Glomerular endothelial cell (primary cell): ENCODE results near the gene CACNA1C. TPM values are rescaled to one million over a fixed set of nuclear protein-coding genes. Genes with fewer than 3 reads are reported as not detected.

Experiments
- DNase-seq: peaks from one replicate; pipeline ENCODE4 v3.0.0-alpha.2; 2011; ENCODE audit warnings: low read depth, low spot score; ENCODE audit errors: extremely low read depth
- total RNA-seq: library from RNA; depleted of rRNA; stranded (reverse); fragments of >200 nt; gene quantifications from 2 replicates; pipeline ENCODE4 v1.2.3, GENCODE V29; 2015

The CACNA1C gene
- total RNA-seq, 1 donor from 2014 or later: 0.47 TPM

GRCh38 chr12:2306735-2307134, 253.9 kb downstream of the CACNA1C start:
- no peak for DNase-seq

GRCh38 chr12:2307550-2307949, 254.8 kb downstream of the CACNA1C start:
- no peak for DNase-seq

GRCh38 chr12:2309647-2310046, 256.9 kb downstream of the CACNA1C start:
- DNase-seq: no peak

- DNase-seq: no peak
These were observed 258.4 kb downstream of the CACNA1C start for GRCh38 chr12:2311020-2311778.

GRCh38 chr12:2312175-2312574, 259.4 kb downstream of the CACNA1C start:
- DNase-seq: no peak

DNA sequence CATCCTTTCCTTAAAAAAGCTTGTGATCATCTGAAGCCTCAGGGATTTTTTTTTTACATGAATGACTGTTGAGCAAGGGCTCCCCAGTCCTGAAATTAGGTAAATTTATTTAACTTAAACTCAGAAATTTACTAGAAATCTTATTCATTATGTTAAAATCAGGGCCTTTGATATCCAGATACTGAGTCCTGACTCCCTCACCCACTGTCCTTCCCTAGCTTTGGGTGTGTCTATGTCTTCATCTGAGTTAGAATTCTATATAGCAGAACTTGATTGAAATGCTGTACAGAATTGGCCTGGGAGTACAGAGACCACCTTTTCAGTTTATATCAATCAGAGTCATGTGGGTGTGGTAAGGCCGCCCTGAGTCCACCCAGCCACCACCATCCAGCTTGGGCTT, 260.0 kb downstream of the CACNA1C start:
- DNase-seq: no peak

DNA sequence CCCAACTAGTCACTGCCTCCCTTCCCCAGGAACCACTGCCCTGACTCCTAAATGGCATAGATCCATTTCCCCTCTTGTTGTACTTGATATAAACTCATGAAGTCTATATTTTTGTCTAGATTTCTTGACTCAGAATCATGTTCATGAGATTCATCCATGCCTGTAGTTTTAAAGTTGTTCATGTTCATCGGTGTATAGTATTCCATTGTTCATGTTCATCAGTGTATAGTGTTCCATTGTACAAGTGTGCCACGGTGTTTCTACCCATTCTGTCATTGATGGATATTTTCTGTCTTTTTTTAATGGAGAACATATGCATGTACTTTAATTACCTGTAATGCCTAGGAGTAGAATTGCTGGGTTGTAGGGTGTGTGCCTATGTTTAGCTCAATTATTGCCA, 261.7 kb downstream of the CACNA1C start:
- no peak for DNase-seq

DNA sequence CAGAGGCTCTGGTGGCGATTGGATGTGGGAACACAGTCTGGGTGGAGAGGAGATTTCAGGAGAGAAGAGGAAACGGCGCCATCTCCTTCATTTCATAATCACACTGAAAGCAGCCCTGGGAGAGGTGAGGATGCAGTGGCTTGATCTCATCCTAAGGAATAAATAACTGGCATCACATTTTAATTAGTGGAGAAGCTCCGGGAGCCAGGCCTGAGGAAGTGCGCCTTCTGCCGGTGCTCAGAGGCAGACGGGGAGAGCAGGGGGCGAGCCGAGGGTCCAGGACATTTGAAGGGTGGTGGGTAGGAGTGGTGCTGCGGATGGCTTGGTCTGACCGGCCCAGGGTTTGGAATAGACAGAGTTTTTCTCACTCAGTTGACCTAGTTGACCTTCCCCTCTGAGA, 265.0 kb downstream of the CACNA1C start:
- DNase-seq: no peak

- no peak for DNase-seq
These were observed 265.5 kb downstream of the CACNA1C start for GRCh38 chr12:2318286-2318685.

DNA sequence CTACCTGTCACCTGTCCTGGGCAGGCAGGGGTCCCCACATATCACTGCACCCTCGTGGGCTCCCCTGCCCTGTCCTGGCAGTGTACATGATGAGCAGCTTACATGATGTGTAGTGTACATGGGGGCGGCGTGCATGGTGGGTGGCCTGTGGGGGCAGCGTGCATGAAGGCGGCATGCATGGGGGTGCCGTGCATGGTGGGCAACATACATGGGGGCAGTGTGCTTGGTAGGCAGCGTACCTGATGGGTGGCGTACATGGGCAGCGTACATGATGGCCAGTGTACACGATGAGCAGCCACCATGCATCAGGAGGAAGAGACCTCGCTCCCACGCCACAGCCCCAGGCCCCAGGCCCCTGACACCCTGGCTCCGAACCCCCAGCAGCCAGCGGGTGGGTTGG, 266.3 kb downstream of the CACNA1C start:
- no peak for DNase-seq

DNA sequence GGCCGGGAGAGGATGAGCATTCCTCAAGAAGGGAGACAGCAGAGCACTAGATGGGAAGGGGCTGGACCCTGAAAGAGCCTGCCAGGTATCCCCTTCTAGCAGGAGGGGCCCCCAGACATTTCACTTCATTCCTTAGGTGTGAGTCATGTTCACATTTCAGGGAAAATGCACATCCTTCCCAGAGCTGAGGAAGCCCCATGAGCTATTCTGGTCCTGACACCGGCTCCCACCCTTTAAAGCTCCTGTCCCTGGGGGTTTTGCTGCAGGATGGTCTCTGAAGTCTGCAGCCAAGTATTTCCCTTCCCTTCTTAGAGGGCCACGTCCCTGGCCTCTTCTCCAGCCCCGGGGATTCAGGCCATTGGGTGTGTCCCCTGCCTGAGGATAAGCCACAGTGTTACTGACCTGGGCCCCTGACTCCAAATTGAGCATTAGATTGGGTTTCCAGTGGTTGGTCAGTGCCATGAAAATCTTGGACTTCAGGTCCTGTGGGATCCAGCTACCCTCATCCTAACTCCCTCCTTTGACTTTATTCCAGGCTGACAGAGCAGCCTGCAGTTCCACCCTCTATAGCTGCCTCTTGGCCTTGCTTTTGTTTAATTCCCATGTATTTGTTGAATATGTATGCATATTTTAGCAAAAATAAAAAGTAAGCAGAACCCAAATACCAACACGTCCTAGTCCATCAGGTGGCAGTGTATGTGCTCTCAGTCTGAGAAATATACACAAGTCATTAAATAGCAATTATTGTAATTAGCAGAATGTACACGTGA, 267.1 kb downstream of the CACNA1C start:
- DNase-seq: no peak

GRCh38 chr12:2320841-2321240, 268.1 kb downstream of the CACNA1C start:
- DNase-seq: no peak

DNA sequence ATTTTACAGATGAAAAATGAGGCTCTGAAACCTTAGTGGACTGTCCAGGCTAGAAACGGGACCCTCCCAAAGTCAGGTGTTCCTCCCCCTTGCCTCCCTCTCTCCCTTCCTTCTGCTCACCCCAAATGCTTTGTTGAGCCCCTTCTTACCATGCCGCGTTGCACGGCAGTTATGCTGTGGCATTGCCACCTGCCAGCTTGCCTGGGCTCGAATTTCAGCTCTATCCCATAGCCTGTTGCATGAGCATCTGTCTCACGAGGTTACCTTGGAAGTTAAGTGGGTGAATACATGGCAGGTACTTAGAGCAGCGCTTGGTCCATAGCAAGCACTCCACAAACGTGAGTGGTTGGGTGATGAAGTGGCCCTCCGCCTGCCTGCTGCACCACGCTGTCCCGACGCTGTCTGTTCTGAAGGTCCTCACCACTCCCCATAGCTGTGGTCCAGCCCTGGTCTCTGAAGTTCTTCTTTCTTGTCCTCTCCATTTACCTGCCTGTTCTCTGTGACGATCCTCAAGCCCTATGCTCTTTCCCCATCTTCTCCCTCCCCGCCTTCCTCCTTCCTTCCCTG, 269.9 kb downstream of the CACNA1C start:
- no peak for DNase-seq

- DNase-seq: no peak
These were observed 270.9 kb downstream of the CACNA1C start for GRCh38 chr12:2323532-2324255.

- DNase-seq: no peak
These were observed 271.6 kb downstream of the CACNA1C start for GRCh38 chr12:2324387-2324786.

- DNase-seq: no peak
These were observed 272.7 kb downstream of the CACNA1C start for GRCh38 chr12:2325519-2325918.

DNA sequence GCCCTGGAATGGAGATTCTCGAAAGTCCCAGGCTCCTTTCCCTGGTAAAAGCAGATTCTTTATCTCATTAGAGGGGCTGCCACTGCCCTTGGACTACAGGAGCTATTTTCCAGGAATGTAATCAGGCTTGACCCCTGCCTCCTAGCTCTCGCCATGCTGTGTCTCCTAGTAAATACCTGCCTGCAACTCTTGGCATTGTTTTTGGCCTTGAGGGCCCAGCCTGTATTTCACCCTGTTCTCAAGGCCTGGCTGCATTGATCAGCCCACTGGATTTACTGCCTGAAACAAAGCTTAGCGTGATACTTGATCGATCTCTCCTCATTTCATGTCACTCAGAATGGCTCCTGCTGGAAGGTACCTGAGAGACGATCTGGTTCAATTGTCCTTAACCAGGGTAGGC, 273.7 kb downstream of the CACNA1C start:
- no peak for DNase-seq

GRCh38 chr12:2328661-2329060, 275.9 kb downstream of the CACNA1C start:
- DNase-seq: no peak

GRCh38 chr12:2329661-2330210, 276.9 kb downstream of the CACNA1C start:
- no peak for DNase-seq

DNA sequence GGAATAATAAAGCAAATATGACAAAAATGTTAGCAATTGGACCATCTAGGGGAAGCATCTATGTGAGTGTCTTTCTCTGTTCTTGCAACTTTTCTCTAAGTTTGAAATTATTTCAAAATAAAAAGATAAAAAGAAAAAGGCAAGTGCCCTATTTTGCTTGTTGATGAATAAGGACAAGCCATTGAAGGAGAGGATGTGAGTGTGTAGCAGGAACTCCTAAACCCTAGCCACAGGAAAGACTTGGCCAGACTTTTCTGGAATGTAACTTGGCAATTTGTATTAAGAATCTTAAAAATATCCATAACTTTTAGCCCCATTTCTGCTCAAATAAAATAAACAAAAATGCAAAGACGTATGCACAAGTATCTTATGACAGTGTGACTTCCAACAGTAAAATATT, 279.4 kb downstream of the CACNA1C start:
- DNase-seq: no peak

- DNase-seq: no peak
These were observed 280.2 kb downstream of the CACNA1C start for GRCh38 chr12:2332947-2333346.
